ENCODE results near the gene ANKIB1.

ANKIB1 gene

DNA sequence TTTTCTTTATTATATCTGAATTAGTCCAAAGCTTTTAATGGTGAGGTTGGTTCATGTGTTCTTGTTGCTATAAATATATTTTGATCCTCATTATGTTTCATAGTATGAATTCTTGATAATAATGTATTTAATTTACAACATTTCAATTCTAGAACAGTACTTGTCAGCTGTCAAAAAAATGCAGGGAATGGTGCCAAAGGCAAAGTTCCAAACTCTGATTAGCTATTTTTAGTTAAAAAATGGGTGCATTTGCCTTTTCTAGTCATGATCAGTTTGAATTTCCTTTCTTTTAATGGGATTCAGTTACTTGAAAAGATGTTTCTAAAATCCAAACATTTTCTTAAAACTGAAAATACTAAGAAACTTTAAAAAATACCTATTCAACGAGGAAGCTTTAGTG is 49.6 kb downstream of the ANKIB1 start:
- in situ Hi-C loops (cut with MboI; ENCODE audit: low pct_unique_long_range_greater_than_20kb, low sequenced_read_pairs, unreplicated experiment), result no loop called here
- no peak for DNase-seq (ENCODE audit: low spot score)
- TF ChIP-seq, protein P1, sequence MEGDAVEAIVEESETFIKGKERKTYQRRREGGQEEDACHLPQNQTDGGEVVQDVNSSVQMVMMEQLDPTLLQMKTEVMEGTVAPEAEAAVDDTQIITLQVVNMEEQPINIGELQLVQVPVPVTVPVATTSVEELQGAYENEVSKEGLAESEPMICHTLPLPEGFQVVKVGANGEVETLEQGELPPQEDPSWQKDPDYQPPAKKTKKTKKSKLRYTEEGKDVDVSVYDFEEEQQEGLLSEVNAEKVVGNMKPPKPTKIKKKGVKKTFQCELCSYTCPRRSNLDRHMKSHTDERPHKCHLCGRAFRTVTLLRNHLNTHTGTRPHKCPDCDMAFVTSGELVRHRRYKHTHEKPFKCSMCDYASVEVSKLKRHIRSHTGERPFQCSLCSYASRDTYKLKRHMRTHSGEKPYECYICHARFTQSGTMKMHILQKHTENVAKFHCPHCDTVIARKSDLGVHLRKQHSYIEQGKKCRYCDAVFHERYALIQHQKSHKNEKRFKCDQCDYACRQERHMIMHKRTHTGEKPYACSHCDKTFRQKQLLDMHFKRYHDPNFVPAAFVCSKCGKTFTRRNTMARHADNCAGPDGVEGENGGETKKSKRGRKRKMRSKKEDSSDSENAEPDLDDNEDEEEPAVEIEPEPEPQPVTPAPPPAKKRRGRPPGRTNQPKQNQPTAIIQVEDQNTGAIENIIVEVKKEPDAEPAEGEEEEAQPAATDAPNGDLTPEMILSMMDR (IDR thresholded peaks at IDR 0.05; ENCODE audit: extremely low read depth, insufficient read depth, missing control alignments), result no peak

DNA sequence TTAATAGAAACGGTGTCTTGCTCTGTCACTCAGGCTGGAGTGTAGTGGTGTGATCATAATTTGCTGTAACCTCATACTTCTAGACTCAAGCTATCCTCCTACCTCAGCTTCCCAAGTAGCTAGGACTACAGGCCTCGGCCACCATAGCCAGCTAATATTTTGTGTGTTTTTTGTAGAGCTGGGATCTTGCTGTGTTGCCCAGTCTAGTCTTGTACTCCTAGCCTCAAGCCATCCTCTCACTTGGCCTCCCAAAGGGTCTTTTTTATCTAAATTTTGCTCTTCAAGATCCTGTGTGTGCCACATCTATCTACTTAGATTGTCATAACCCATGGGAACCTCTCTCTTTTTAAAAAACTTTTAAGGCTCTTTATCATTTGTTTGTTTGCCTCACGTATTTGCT is 50.5 kb downstream of the ANKIB1 start:
- no peak for DNase-seq (ENCODE audit: low spot score)
- TF ChIP-seq, protein P1 (IDR thresholded peaks at IDR 0.05; ENCODE audit: extremely low read depth, insufficient read depth, missing control alignments), result no peak
- in situ Hi-C loops (cut with MboI; ENCODE audit: low pct_unique_long_range_greater_than_20kb, low sequenced_read_pairs, unreplicated experiment), result no loop called here

DNA sequence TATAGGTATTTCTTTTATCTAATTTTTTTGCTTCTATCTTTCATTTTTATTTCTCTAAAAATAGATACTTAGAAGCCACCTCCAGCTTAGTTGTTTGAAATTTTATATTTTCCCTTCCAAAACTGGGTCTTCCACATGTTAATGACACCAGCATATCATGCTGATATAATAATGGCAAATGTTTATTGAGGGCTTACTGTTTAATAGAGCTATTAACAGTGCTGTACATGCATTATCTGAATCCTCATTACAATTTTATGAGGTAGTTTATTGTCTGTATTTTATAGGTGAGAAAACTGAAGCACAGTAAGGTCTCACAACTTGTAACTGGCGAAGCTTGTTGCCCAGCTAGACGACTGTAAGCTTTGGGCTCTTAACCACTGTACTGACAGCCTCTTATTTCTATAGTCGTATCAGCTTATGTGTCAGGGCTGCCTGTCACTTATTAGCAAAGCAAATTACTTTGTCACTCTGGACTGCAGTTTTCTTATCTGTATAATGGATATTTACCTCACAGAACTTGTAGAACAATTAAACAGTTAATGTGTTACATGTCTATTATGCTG is 51.2 kb downstream of the ANKIB1 start:
- no peak for DNase-seq (ENCODE audit: low spot score)
- TF ChIP-seq, protein P1 (IDR thresholded peaks at IDR 0.05; ENCODE audit: extremely low read depth, insufficient read depth, missing control alignments), result no peak
- in situ Hi-C loops (cut with MboI; ENCODE audit: low pct_unique_long_range_greater_than_20kb, low sequenced_read_pairs, unreplicated experiment), result no loop called here

DNA sequence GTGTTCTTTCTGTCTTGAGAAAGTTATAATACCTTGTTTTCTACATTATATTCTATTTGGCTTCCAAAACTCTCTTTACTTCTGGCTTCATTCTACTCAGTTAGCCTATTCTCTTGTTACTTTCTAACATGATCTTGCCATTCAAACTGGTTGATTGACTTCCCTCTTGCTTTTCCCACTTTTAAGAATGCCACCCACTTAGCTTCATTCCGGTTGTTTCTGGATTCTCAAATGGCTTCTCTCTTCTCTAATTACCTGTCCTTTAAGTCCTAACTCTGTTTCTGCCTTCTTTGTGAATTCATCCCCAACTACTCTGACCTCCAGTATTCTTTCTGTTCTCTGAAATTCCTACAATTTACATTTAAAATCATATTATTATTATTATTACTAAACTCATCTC is 52.0 kb downstream of the ANKIB1 start:
- in situ Hi-C loops (cut with MboI; ENCODE audit: low pct_unique_long_range_greater_than_20kb, low sequenced_read_pairs, unreplicated experiment), result no loop called here
- TF ChIP-seq, protein P1 (IDR thresholded peaks at IDR 0.05; ENCODE audit: extremely low read depth, insufficient read depth, missing control alignments), result no peak
- DNase-seq (ENCODE audit: low spot score), result no peak

DNA sequence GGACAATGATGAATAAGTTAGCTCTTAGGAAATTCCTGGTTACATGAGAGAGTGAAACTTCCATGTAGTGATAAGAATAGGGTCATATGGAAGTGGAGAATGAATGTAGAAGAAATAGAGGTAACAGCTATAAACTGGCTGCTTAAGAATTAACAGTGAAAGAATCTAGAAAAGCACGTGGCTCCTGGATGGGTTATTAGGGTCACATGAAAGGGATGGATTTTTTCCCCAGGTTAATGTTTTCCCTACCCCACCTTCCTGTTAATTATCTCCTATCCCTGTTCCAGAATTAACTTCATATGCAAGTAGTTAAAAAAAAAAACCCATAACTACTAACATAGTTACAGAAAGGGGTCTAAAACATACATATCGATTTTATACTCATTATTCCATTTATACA is 58.0 kb downstream of the ANKIB1 start:
- in situ Hi-C loops (cut with MboI; ENCODE audit: low pct_unique_long_range_greater_than_20kb, low sequenced_read_pairs, unreplicated experiment), result no loop called here
- DNase-seq (ENCODE audit: low spot score), result no peak
- TF ChIP-seq, protein P1 (IDR thresholded peaks at IDR 0.05; ENCODE audit: extremely low read depth, insufficient read depth, missing control alignments), result no peak

DNA sequence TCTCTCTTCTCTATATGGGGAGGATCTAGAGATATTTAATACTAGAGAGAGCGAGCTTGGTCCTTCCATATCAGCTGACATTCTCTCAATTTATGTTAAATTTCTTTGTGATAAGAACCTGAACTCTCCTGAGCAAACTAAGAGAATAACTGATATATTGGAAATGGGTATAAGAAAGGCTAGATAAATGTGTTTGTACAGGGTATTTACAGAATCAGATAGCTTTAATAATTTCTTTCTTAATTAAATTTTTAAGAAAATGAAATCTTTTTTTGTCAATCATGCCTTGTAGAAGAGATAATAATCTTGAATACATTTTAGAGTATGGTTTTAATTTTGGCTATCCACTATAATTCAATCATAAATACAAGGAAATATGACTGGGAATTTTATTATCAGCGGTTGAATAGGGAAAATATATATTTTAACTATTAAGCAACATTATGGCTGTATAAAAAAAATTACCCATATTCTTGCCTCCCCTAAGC is 58.7 kb downstream of the ANKIB1 start:
- TF ChIP-seq, protein P1 (IDR thresholded peaks at IDR 0.05; ENCODE audit: extremely low read depth, insufficient read depth, missing control alignments), result no peak
- no peak for DNase-seq (ENCODE audit: low spot score)
- in situ Hi-C loops (cut with MboI; ENCODE audit: low pct_unique_long_range_greater_than_20kb, low sequenced_read_pairs, unreplicated experiment), result no loop called here

Data from GM13977 (cell line).